Keratinocyte (primary cell): ENCODE data around the gene GRIP1. TPM values are rescaled to one million over a fixed set of nuclear protein-coding genes. Genes with fewer than 3 reads are reported as not detected.

Experiments used
- DNase-seq: peaks from one replicate; pipeline ENCODE4 v3.0.0-alpha.2; 2011; ENCODE audit warnings: low read depth, missing footprints, low spot score
- FAIRE-seq: peaks from 2 replicates; lab custom pipeline; 2011; peaks lifted over from hg19 to GRCh38; lab: Jason Lieb, UNC
- H2AFZ ChIP-seq: 2 replicates; pipeline ENCODE4 v1.6.0; 2012; ENCODE audit warnings: low read length, control low read depth, inconsistent platforms; ENCODE audit not compliant: control insufficient read depth
- H3K27ac ChIP-seq: 2 replicates; pipeline ENCODE4 v1.5.1; 2011; ENCODE audit warnings: low read length; ENCODE audit not compliant: control insufficient read depth, insufficient read depth
- H3K27me3 ChIP-seq: 3 replicates; pipeline ENCODE4 v1.6.0; 2011; ENCODE audit warnings: low read length; ENCODE audit not compliant: control insufficient read depth, insufficient read depth; ENCODE audit errors: extremely low read depth
- H3K36me3 ChIP-seq, 2 experiments: 2 replicates in 1 of 2; 3 replicates in 1 of 2; pipeline ENCODE4 v1.5.1; 2011; ENCODE audit warnings: low read length in 2 of 2, mild to moderate bottlenecking in 1 of 2; ENCODE audit not compliant: control insufficient read depth in 2 of 2, insufficient read depth in 2 of 2; ENCODE audit errors: extremely low read depth in 1 of 2
- H3K4me1 ChIP-seq: 3 replicates; pipeline ENCODE4 v1.5.1; 2011; ENCODE audit warnings: low read length; ENCODE audit not compliant: control insufficient read depth, insufficient read depth; ENCODE audit errors: extremely low read depth
- H3K4me2 ChIP-seq: 3 replicates; pipeline ENCODE4 v1.6.0; 2011; ENCODE audit warnings: low read depth, low read length; ENCODE audit not compliant: control insufficient read depth, insufficient read depth; ENCODE audit errors: extremely low read depth
- H3K4me3 ChIP-seq, 3 experiments: fragments of 200-600 bp in 1 of 3; sonication (generic) in 1 of 3; 2 replicates in 2 of 3; 3 replicates in 1 of 3; pipeline ENCODE4 v1.5.1; 2011 to 2016; ENCODE audit warnings: low read length in 3 of 3, mild to moderate bottlenecking in 3 of 3, control low read depth in 2 of 3, inconsistent platforms in 1 of 3, low read depth in 1 of 3, mixed read lengths in 1 of 3, mixed run types in 1 of 3, moderate library complexity in 1 of 3; ENCODE audit not compliant: control insufficient read depth in 2 of 3, insufficient read depth in 2 of 3; ENCODE audit errors: extremely low read depth in 1 of 3
- H3K79me2 ChIP-seq: 2 replicates; pipeline ENCODE4 v1.6.0; 2012; ENCODE audit warnings: low read length; ENCODE audit not compliant: control insufficient read depth, insufficient read depth
- H3K9ac ChIP-seq: 3 replicates; pipeline ENCODE4 v1.6.0; 2011; ENCODE audit warnings: low read length; ENCODE audit not compliant: control insufficient read depth, insufficient read depth; ENCODE audit errors: extremely low read depth
- H3K9me1 ChIP-seq: 3 replicates; pipeline ENCODE4 v1.6.0; 2011; ENCODE audit warnings: low read length; ENCODE audit not compliant: control insufficient read depth, insufficient read depth; ENCODE audit errors: extremely low read depth
- H3K9me3 ChIP-seq: 2 replicates; pipeline ENCODE4 v1.5.1; 2012; ENCODE audit warnings: low read depth, low read length; ENCODE audit not compliant: control insufficient read depth
- H4K20me1 ChIP-seq: 3 replicates; pipeline ENCODE4 v1.6.0; 2011; ENCODE audit warnings: low read length; ENCODE audit not compliant: control insufficient read depth, insufficient read depth; ENCODE audit errors: extremely low read depth
- CTCF ChIP-seq, 3 experiments: IDR thresholded peaks in 1 of 3; conservative IDR thresholded peaks in 1 of 3; optimal IDR thresholded peaks in 1 of 3; 2 replicates in 2 of 3; 3 replicates in 1 of 3; pipeline versions ENCODE3 to v1.5.1; 2011; ENCODE audit warnings: low read length in 3 of 3, mild to moderate bottlenecking in 3 of 3, moderate library complexity in 2 of 3, control low read depth in 1 of 3, inconsistent platforms in 1 of 3; ENCODE audit not compliant: insufficient read depth in 2 of 3; ENCODE audit errors: extremely low read depth in 1 of 3
- EZH2 ChIP-seq: IDR thresholded peaks from one replicate; pipeline ENCODE4 v1.6.1; 2012; ENCODE audit warnings: inconsistent platforms, mild to moderate bottlenecking, low read length, moderate library complexity
- dilution Hi-C: fragments of 300-500 bp; cut with MboI; formaldehyde crosslinking; loops from one replicate; pipeline ENCODE4 v1.7.0; 2020; ENCODE audit warnings: low sequenced_read_pairs; ENCODE audit not compliant: extremely low pct_ligation_motif_present
- polyA plus RNA-seq, 5 experiments: library from polyadenylated mRNA; depleted of rRNA in 3 of 5; stranded (reverse) in 3 of 5; stranded (forward) in 1 of 5; unstranded in 1 of 5; fragments of >200 nt; gene quantifications; 1 replicate in 1 of 5; 2 replicates in 3 of 5; 3 replicates in 1 of 5; pipeline versions ENCODE4 v1.2.1 to v1.2.3, GENCODE V29; 2011 to 2012; ENCODE audit warnings: missing spikeins in 2 of 5, low read depth in 1 of 5, low replicate concordance in 1 of 5

Gene GRIP1
- polyA plus RNA-seq, 1 donor (not counting 4 experiments of a cell fraction or from before 2014, with no cell fraction given), result 6.7 TPM

DNA sequence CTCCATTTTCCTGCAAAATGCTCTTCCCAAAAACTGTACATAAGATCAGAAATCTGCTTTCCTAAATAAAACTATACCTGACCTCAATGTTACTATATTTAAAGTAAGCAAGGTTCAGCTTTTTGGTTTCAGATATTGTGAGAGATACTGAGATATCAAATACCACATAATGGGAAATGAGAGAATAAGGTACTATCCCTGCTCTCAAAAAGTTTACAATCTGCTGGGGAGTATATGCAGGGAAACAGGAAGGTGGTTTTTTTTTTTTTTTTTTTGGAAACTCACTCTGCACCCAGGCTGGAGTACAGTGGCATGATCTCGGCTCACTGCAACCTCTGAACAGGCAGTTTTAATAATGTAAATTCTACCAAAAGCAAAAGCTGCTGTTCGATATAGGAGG is 327.6 kb downstream of the GRIP1 start:
- Histone ChIP-seq H3K27me3 (no peaks in the 10 kb centered on the region), H3K9ac (no peak overlapping the region), H3K9me3 (no peaks in the 10 kb centered on the region), H3K4me3 (no peak overlapping the region), H2AFZ (no peak overlapping the region), H3K4me2 (no peak overlapping the region), H3K36me3 (no peaks in the 10 kb centered on the region), H3K9me1 (no peaks in the 10 kb centered on the region), H3K79me2 (no peaks in the 10 kb centered on the region), H4K20me1 (no peaks in the 10 kb centered on the region), H3K4me1 (no peaks in the 10 kb centered on the region), H3K27ac (no peak overlapping the region)
- dilution Hi-C loops, result no loop called here
- DNase-seq (no peak), FAIRE-seq (no peak)
- no peak for TF ChIP-seq CTCF (optimal IDR thresholded peaks at IDR 0.05 in 1 of 3, IDR thresholded peaks at IDR 0.05 in 1 of 3, conservative IDR thresholded peaks at IDR 0.05 in 1 of 3; ENCODE audit: extremely low read depth in 1 of 3, insufficient read depth in 2 of 3, low read length in 3 of 3)
- no peak for TF ChIP-seq EZH2

- no peak overlapping the region for H3K4me2 ChIP-seq
Measured at GRCh38 chr12:66345956-66346355, 332.9 kb downstream of the GRIP1 start.

More at GRCh38 chr12:66345956-66346355, 332.9 kb downstream of the GRIP1 start:
- H3K27me3 ChIP-seq, result no peaks in the 10 kb centered on the region
- no peaks in the 10 kb centered on the region for H3K4me1 ChIP-seq
- H3K9me1 ChIP-seq, result no peaks in the 10 kb centered on the region
- H4K20me1 ChIP-seq, result no peaks in the 10 kb centered on the region
- no peaks in the 10 kb centered on the region for H3K79me2 ChIP-seq
- H2AFZ ChIP-seq, result no peak overlapping the region
- no peaks in the 10 kb centered on the region for H3K9me3 ChIP-seq
- no peak overlapping the region for H3K4me3 ChIP-seq
- H3K36me3 ChIP-seq, result peaks cover 0 to 2% of the 10 kb centered on the region in 2 experiments
- dilution Hi-C loops, result no loop called here
- H3K9ac ChIP-seq, result no peak overlapping the region
- DNase-seq (no peak), FAIRE-seq (peak; percentile 56)
- TF ChIP-seq EZH2 (no peak), CTCF (optimal IDR thresholded peaks at IDR 0.05 in 1 of 3, IDR thresholded peaks at IDR 0.05 in 1 of 3, conservative IDR thresholded peaks at IDR 0.05 in 1 of 3; ENCODE audit: extremely low read depth in 1 of 3, insufficient read depth in 2 of 3, low read length in 3 of 3) (no peak)
- no peak overlapping the region for H3K27ac ChIP-seq
